GM12865 (cell line): ENCODE results near the gene KDSR.

Source experiments
- DNase-seq: peaks from one replicate; pipeline ENCODE4 v3.0.0; 2010; ENCODE audit warnings: low read depth
- H3K4me3 ChIP-seq: 2 replicates; pipeline ENCODE4 v1.5.1; 2011; ENCODE audit warnings: mild to moderate bottlenecking, low read depth, low read length, control low read depth
- CTCF ChIP-seq: IDR thresholded peaks from 2 replicates; pipeline ENCODE4 v1.5.1; 2011; ENCODE audit warnings: low read length, control low read depth, low read depth, inconsistent platforms; ENCODE audit not compliant: insufficient read depth; ENCODE audit errors: missing control alignments

KDSR gene

DNA sequence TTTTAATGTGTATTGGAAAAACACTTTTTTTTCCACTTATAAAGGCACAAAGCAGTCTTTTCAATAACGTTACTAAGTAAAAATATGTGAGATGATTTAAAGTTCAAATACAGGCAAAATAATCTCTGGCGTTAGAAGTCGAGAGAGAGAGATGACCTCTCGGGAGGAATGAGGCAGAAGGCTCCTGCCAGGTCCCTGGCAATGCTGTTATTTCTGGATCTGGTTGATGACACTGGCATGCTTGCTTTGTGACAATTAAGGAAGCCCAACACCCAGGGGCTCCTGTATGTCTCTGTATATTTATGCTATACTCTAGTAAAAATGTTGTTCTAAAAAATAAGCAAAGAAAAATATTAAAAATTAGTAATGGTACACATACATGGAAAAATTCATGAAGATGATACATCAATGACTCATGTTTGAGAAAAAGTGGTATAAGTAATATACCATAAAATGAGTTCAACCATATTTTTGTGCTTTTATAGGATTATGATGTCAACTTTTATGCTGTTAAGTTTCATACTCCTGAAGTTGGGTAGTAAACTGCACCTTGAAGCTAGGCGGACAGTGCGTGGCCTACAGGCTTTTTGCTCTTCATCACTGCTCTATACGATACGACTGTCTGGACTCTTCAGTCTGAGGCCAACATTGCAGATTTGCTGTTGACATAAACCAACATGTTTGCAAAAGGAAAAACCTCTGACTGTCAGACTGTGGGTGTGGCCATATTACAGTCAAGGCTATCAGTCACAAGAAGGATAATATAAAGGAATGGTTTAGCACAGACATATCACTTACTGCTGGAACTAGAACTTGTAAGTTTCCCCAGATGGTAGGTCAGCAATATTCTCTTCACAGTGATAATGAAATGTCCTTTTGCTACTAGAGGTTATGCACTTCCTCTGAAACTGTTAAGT is 35.5 kb upstream of the KDSR start:
- no peak for DNase-seq
- TF ChIP-seq CTCF = no peak
- H3K4me3 ChIP-seq = no peak overlapping the region

DNA sequence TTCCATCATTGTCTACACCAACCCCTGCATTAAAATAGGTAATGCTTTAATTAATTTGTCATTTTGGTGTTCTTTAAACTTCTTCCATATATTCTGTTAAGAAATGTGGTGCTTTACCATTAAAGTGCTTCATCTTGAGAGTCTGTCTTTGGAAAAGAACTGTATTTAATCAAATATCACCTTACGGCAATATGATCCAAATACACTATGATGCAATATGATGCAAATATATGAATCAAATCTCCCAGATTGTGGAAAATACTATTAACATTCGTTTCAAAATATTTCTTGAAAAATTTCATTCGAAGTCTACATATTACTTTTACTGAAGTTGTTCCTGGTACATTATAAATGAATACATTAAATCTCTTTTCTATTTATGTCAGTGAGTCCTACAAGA is 32.3 kb upstream of the KDSR start:
- DNase-seq = no peak
- TF ChIP-seq CTCF = no peak
- H3K4me3 ChIP-seq = no peak overlapping the region

- H3K4me3 ChIP-seq = no peak overlapping the region
- no peak for TF ChIP-seq CTCF
- DNase-seq = no peak
Observed at GRCh38 chr18:63397349-63397748, 30.3 kb upstream of the KDSR start.

DNA sequence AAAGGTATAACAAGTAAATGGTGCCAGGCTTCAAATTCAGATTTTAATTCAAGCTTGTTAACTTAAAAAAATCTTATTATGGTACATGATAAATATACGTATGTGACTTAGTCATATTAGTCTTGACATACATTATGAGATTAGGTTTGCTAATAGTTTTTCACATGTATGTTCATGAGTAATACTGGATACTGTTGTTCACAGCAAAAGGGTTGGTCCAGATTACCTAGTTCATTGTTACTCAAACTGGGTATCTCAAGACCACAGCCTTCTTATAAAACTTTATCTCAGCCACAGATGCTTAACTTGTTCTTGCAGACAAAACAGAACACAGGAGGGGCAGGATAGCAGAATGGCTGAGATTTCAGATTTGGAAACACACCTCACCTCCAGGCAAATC is 28.5 kb upstream of the KDSR start:
- no peak for DNase-seq
- no peak for TF ChIP-seq CTCF
- no peak overlapping the region for H3K4me3 ChIP-seq

GRCh38 chr18:63394954-63395353 is 27.9 kb upstream of the KDSR start:
- TF ChIP-seq CTCF = no peak
- DNase-seq = no peak
- no peak overlapping the region for H3K4me3 ChIP-seq

DNA sequence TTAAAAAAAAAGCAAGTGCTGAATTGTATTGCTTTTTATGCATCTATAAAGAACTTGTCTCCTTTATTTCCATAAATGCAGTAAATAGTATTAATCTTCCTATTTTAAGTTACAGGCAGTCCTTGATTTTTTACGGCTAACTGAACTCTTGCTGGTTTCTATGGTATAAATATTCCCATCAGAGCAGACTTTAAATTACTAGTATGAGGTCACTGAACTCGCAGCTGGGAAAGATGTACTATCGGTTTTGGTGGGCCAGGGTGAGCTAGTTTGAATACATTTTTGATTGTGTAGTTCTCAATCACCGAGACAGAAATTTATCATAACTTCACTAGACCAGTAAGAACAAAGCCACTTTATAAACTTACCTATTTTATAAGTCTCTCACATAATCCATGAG is 20.9 kb upstream of the KDSR start:
- TF ChIP-seq CTCF = no peak
- no peak overlapping the region for H3K4me3 ChIP-seq
- no peak for DNase-seq

DNA sequence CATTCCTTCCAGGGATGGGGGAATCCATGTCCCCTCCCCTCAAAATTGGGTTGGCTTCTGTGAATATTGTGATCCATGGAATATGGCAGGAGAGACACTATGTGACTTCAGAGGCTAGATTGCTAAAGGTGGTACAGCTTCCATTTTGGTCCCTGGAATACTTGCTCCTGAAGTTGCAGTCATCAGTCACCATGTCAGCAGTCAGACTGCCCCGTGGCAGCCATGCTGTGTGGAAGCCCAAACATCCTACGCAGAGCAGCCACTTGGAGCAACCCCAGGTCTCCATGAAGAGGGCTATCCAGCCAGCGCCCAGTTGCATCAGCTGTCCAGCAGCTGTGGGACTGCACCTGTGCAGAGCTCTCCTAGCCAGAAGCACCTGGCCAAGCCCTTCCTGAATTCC is 15.8 kb upstream of the KDSR start:
- TF ChIP-seq CTCF = no peak
- H3K4me3 ChIP-seq = no peak overlapping the region
- DNase-seq = no peak
